OCI-LY3 (cell line): ENCODE results near the gene PNRC2.

ENCODE experiments used
- CTCF ChIP-seq: fragments of 200-600, 300-600 bp; sonication (generic); IDR thresholded peaks from 2 replicates; pipeline ENCODE4 v1.5.1; 2014; ENCODE audit warnings: antibody characterized with exemption, low read length, low read depth
- EZH2phosphoT487 ChIP-seq: fragments of 200-600 bp; shearing (Covaris generic); IDR thresholded peaks from 2 replicates; pipeline ENCODE4 v1.6.1; 2018; ENCODE audit warnings: antibody characterized with exemption, mixed run types, low read depth

GRCh38 chr1:23967871-23968270, 8.2 kb downstream of the PNRC2 start:
- TF ChIP-seq EZH2phosphoT487 (no peak), CTCF (no peak)
